Myocyte (in vitro differentiated cells): ENCODE data around the gene AGK. TPM values are rescaled to one million over a fixed set of nuclear protein-coding genes. Genes with fewer than 3 reads are reported as not detected.
A peak's percentile ranks its signal among the peaks of the same experiment; 100 is the strongest.

Source experiments
- DNase-seq: peaks from one replicate; pipeline ENCODE4 v3.0.0-alpha.2; 2012; ENCODE audit warnings: low read depth
- total RNA-seq: library from RNA; depleted of rRNA; stranded (reverse); fragments of >200 nt; gene quantifications from 2 replicates; pipeline ENCODE4 v1.2.3, GENCODE V29; 2014

The AGK gene
- total RNA-seq, 1 donor from 2014 or later: 31.0 TPM

DNA sequence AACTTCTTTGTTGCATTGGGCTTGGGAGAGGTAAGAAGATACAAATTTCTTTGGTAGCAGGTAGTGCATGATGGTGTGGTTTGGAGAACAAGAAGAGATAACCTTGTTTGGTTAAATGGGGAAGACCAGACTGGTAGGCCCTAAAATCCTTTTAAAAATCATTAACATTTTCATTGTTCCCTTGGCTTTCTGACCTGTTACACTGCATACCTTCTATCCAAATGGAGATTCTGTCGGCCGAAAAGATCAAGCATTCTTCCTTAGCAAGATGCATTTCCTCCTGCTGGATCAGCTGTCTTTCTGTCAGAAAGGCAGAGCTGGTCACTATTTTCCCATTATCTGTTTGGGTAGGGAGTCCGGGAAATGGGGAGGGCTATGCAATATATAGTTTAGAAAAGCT lies 33.7 kb downstream of the AGK start:
- no peak for DNase-seq

DNA sequence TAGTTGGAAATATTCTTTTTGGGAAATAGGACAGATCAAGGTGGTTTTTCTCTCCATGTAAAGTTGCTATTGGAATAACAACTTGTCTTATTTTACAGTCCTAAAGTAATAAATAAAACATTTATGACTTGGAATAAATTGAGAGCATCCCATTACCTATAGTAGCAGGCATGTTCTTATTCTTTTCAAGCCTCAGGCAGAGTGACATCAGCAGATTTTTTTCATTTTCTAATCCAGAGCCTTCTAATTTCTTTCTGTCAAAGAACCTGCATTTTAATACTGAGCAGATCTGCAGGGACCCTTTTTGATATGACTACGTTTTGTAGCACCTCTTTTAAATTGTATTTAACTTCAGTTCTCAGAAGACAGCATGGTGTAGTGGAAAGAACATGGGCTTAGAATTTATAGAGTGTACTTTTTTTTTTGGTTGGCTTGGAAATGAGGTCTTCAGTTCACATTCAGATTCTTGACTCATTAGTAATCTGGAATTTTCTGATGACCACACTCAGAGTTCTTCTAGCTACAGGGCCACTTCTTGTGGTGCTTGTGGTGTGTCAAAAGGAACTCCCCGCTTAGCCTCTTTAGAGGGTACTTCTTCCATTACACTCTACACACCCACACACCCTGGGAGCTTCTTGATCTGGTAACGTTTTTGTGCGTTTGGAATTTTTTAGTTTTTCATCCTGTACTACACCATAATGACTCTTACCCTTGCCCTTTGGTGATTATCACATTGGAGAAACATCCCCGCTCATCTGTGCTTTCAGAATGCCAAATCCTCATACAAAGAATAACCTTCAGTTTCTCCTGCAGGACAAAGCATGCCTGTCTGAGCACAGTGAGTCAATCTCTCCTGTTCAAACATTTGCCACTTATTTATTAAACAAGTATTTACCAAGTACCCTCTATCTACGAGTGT lies 34.6 kb downstream of the AGK start:
- peak; percentile 88 for DNase-seq

DNA sequence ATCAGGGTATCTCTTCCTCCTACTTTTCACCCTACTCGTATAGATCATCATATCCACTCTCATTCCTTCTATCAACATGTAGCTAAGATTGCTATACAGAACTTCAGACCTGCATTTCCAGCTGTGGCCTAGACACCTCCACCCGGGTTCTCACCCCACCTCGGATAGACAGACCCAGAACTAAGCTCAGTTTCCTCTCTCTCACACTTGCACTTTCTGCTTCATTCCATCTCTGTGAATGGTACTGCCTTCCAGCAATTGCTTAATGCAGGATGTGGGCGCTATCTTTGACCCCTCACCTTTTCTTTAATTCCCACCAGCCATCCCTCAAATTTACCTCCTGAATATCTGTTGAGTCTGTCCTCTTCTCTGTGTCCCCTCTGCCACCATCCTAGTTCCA lies 35.7 kb downstream of the AGK start:
- DNase-seq: no peak

DNA sequence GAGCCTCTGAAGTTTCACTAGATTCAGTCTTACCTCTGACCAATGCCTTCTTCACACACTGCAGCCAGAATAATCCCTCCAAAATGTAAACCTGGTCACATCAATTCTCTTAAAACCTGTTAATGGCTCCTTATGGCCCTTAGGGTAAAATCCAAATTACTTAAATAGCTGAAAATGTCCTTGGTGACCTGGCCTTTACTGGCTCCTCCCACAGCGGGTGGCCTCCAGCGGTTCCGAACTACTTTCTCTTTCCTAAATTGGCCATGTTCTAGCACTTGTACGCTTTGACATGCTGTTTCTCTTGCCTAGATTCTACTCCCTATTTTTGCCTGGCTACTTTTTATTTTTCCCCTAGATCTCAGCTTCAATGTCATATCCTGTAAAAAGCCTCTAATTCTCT lies 36.1 kb downstream of the AGK start:
- DNase-seq: no peak

DNA sequence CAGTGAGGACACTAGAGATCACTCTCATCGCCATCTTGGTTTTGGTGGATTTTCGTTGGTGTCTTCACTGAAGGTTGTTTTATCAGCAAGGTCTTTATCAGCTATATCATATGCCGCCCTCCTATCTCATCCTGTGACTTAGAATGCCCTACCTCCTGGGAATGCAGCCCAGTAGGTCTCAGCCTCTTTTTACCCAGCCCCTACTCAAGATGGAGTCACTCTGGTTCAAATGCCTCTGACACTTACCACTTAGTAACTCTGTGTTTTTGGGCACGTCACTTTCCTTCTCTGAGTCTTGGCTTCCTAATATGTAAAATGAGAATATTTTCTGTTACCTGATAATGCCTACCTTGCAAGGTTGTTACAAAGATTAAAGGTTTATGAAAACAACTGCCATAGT lies 37.7 kb downstream of the AGK start:
- no peak for DNase-seq

DNA sequence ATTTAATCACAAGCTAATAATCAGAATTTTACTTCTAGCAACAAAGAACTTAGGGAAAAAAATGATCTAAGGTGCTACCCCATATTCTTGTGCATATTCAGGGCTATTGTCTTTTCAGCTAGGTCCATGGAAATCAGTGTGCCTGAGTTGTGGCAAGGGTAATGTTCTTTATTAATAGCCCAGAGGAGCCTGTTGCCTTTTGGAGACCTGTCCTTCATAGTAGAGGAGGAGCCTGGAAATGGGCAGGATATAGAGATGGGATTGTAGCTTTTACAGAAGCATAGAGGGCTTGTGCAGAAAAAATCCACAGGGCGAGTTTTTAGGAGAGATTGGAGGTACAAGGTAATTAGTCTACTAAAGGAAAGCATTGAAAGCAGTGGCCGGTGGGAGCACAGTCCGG lies 38.9 kb downstream of the AGK start:
- no peak for DNase-seq

DNA sequence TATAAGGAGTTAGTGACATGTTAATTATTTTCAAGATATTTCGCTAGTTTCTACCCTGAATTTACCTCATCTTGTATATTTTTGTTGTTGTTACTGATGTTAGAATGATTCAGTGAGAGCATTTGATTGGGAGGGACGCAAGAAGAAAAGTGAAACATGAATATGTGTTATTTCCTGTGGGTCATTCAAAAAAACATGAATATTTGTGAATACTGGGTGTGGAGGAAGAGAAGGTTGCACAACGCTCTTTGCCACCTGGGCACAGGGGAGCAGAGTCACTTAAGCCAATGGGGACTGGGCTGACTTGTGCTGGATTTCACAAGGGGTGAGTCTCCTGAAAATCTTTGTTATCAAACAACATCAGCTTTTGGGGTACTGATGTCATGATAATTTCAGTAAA lies 39.5 kb downstream of the AGK start:
- no peak for DNase-seq

DNA sequence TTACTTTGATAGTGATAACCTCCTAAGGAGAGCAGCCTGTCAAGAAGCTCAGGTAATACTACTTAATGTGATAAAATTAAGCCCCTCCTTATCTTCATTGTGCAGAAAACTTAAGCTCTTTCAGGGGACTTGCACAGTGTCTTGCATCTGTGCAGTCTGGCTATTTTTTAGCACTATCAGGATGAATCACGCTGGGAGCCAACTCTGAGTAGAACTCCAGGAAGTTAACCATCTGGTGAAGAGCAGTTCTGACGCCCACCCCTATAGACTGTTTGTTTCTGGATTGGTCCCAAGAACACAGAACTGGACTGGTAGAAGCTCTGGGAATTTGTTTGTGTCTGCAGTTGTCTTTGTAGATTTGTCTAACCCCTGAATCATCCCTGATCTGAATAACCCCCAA lies 41.9 kb downstream of the AGK start:
- peak; percentile 66 for DNase-seq

DNA sequence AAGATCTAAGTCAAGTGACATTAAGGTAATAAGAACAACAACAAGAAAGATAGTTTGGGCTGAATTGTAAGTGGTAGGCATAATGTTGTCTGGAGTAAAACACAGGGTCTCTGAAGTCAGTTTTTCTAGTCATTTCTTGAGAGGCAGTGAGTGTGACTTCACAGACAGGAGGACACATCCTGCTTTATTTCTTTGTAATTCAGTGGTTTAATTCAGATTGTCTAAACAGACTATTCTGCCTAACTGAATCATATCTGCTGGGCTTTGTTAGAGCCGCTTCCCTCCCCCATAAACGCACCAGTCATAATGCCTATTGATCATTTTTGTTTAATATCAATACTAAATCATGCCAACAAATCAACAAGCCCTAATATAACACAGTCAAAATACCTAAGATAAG lies 46.8 kb downstream of the AGK start:
- no peak for DNase-seq

DNA sequence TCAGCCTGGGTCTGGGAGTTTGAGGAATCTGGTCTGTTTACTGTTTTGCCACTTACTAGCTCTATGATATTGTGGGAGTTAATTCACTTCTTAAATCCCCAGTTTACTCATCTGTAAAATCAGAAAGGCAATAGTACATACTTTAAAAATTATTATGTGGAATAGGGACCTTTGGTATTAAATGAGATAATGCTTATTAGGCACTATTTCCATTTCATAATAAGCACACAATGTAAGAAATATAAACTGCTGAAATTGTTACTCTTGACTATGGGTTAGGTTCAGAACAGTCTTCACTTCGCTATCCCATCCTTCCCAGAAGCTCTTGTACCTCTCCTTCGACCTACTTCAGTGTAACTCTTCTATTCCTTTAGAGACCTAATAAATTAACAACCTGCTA lies 47.2 kb downstream of the AGK start:
- no peak for DNase-seq

DNA sequence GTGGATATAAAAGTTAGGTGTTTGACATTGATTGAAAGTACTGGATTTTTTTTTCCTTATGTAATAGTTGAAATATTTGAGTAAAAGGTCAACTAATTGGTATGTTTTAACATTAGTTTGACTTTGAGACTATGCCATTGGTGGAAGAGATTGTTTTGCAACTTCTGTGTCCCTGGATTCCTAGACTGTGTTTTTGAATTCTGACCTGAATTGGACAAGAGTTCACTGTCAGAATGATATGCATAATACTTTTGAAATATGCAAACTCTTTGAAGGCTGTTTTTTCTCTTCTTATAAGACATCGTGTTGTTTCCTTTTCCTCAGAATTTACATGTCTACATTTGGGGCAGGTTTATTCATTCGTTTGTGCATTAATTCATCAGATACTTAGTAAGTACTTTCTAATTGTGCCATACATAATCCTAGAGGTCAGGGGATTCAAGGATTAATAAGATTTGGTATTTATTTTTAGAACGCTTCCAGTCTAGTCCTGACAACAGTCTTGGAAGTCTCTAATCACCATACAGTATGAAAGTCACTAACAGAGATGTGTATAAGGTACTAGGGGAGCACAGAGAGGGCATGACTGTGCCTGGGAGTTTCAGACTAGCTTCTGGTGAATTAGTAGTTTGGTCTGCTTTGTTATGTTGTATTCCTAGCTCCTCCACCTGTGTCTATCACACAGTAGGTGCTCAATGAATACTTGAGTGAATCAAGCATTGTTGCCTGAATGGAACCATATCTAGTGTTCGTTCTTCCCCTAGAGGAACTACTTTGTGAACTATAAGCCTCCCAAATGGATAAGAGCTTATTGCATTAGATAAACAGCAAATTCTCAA lies 49.2 kb downstream of the AGK start:
- DNase-seq: no peak

DNA sequence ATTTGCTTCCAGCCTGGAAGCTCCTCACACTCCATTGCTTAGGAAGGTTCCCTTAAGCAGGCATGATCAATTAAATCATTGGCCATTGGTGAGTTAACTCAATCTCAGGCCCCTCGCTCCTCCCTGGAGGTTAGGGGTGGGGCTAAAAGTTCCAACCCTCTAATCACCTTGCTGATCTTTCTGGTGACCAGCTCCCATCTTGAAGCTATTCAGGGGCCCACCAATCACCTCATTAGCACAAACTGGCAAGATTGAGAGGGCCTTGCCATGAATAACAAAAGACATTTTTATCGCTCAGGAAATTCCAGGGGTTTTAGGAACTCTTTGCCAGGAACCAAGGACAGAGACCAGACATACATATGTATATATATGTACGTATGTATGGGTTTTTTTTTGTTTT lies 58.4 kb downstream of the AGK start:
- no peak for DNase-seq

DNA sequence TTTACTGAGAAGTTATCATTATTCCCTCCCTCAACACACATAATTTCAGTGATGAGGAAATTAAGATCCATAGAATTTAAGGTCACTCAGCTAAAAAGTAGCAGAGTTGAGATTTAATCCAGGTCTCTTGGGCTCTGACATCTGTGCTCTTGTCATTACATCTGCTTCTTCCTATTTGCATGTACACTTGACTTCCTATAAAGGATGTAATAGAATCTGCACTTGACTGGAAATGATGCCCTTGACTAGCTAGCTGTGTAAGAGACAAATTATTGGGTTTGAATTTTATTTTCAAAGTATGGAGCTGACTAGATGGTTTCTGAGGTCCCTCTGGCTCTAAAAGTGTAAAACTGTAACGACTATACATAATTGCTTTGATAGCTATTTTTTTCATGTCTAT lies 59.5 kb downstream of the AGK start:
- DNase-seq: no peak

DNA sequence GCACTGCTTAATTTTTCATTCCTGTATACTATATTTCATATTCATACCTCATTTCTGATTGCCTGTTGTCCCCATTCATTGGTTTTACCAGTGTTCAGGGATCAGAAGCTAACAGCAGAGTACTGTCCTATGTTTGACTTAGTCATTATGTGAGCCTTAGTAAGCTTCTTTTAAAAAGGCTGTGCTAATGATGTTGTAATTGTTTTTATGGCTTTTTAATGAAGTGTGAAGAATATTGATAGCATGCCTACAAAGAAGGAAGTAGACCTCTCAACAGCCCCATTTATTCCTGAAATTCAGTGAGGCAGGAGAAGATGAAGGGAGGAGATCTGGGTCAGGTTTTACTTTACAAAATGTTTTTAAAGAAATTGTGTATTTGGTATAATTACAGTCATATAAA lies 61.7 kb downstream of the AGK start:
- no peak for DNase-seq

DNA sequence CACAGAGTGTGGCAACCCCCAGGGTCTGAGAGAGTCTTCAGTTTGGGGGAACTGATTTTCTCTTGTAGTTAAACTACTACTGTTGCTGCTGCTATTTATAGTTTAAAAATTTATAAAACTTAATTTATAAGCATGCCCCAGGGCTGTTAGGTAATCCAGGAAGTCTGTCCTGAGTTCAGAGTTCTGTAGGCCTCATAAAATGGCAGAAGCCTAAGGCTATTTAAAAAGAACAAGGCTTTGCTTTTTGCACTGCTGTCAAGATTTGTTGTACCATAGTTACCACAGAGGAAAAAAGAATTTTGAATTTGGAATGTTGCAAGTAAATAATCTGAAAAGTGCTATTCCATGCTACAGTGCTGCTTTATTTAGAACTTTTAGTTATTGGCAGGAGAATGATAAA lies 66.1 kb downstream of the AGK start:
- DNase-seq: no peak

DNA sequence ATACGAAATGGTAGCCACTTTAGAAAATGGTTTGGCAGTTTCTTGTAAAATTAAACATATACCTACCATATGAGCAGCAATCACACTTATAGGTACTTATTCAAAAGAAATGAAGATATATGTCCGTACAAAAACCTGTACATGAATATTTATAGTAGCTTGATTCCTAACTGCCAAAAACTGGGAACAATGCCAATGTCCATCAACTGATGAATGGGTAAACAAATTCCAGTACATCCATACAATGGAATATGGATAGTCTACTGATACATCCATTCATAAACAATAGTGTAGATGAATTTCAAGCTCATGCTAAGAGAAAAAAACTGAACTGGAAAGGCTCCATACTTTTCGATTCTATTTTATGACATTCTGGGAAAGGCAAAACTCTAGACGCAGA lies 68.5 kb downstream of the AGK start:
- no peak for DNase-seq

DNA sequence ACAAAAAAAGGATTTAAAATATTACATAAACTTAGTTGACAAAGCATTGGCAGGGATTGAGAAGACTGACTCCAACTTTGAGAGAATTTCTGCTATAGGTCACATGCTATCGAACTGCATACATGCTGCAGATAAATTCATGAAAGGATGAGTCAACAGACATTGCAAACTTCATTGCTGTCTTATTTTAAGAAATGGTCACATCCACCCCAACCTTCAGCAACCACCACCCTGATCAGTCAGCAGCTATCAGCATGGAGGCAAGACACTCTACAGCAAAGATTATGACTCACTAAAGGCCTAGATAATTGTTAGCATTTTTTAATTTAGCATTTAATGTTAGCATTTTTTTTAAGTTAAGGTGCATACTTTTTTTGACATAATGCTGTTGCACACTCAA lies 73.6 kb downstream of the AGK start:
- no peak for DNase-seq

DNA sequence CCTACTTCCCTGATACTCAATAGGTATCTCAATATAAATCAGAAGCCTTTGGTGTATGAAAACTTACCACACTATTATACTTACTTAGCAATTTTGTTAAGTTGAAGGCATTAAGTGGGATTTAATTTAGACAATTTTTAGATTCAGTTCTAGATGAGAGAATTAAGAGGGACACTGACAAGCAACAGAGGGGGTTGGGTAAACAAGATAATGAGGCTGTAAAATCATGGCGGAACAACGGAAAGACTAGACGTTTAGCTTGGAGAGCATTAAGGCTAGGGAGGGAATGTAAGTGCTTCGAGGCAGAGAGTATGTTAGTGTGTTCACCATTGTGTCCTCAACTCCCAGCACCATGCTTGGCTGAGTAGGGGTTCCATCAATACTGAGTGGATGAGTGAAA lies 79.4 kb downstream of the AGK start:
- DNase-seq: no peak

DNA sequence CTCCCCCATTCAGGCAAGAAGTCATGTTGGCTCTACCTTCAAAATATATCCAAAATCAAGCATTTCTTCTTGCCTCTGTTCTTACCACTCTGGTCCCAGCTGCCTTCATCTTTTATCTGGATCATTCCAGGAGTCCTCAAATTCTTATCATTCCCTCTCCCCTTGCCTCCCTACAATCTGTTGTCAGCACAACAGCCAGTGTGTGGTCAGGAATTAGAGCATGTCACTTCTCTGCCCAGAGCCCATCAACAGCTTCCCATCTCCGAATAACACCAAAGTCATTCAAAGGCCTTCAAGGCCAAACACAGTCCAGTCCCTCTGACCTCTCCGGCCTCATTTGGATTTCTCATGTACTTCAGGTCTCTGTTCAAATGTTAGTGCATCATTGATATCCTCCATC lies 80.3 kb downstream of the AGK start:
- DNase-seq: no peak

DNA sequence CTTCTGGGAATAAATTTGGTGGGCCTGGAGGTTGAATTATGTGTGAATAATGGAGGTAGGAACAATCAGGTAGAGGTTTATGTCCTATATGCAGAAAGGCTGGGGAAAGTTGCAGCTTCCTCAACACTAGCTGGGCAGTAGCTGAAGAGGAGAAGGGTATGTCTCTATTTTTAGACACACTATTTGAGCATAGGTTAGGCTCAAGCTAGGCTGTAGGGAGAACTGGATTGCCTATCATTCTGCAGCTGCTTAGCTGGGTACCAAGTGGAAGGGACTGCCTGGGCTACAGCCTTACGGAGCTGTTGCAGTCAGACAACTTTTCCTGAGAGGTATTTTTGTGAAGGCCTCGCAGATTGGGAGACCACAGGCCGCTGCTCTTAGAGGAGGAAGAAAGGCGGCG lies 82.9 kb downstream of the AGK start:
- DNase-seq: no peak

DNA sequence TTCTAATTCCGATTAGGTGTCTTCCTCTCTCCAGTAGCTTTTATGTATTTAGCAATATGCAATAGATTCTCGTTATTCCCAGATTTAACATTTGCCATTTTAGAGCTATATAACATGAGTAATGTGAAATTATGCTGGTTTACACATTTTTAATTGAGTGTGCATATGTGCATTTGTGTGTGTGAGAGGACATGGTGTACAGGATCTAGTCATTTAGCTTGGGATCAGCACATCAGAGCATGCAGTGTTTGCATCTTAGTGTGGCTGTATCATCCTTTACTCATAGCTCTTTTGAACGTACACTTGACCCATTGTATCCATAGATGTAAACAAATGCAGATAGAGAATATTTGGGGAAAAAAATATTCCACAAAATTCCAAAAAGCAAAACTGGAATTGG lies 84.8 kb downstream of the AGK start:
- DNase-seq: no peak

DNA sequence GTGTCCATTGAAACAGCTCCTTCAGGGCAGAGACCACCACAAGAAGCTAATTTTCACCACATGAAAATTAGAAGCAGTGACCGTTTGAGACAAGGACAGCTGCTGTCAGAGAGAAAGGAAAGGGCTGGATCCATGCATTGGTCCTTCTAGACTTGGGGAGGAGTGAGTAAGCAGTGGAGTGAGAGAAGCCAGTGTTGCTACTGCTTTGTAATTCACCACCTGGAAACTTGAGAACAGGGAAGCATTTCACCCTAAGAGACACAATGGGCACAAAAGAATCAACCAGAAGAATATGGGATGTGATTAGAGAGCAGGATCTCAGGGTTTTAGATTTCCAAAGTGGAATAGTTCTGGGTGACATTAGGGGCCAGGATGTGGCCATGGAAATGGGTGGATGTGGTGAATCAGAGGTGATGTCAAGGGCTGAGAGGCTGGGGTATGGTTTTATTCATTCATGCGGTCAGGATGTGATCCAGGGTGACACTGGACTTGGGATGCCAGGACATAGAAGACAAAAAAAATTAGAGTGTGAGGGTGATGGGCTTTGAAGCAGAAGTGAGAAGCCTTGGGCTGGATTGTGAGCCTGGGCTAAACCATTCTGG lies 89.1 kb downstream of the AGK start:
- DNase-seq: peak; percentile 17
